Left lung (tissue), 10 donors: ENCODE data around the gene ZBTB40. TPM values are rescaled to one million over a fixed set of nuclear protein-coding genes. Genes with fewer than 3 reads are reported as not detected.

Experiments used
- ATAC-seq: fragments of 200-7000 bp; cut with Tn5 transposase; one replicate; pipeline ENCODE4 v1.9.1; 2020; ENCODE audit warnings: moderate library complexity
- DNase-seq, 4 donors: peaks; one replicate each; pipeline ENCODE4 v3.0.0-alpha.2; 2013 to 2020
- H3K27ac ChIP-seq, 2 donors: fragments of 200-600 bp; sonication (generic) in 1 of 2; one replicate each; pipeline versions ENCODE4 v1.5.0 to v1.8.0; 2020 to 2021
- H3K27me3 ChIP-seq, 2 donors: fragments of 200-600 bp; sonication (generic) in 1 of 2; one replicate each; pipeline versions ENCODE4 v1.5.0 to v1.8.0; 2020 to 2021
- H3K36me3 ChIP-seq, 2 donors: fragments of 200-600 bp; sonication (generic) in 1 of 2; one replicate each; pipeline versions ENCODE4 v1.5.0 to v1.8.0; 2020 to 2021
- H3K4me1 ChIP-seq, 2 donors: fragments of 200-600 bp; one replicate each; pipeline ENCODE4 v1.8.0; 2021
- H3K4me3 ChIP-seq, 2 donors: fragments of 200-600 bp; sonication (generic) in 1 of 2; one replicate each; pipeline versions ENCODE4 v1.5.0 to v1.8.0; 2020 to 2021; ENCODE audit warnings: mild to moderate bottlenecking in 1 of 2
- H3K9me3 ChIP-seq, 2 donors: fragments of 200-600 bp; sonication (generic) in 1 of 2; one replicate each; pipeline versions ENCODE4 v1.5.0 to v1.8.0; 2020 to 2021
- CTCF ChIP-seq, 2 donors: fragments of 200-600 bp; sonication (generic) in 1 of 2; IDR thresholded peaks; one replicate each; pipeline versions ENCODE4 v1.5.0 to v1.8.0; 2021; ENCODE audit warnings: antibody characterized with exemption in 2 of 2
- intact Hi-C, 2 donors: fragments of 100-400 bp; cut with DNase I; formaldehyde crosslinking; loops; one replicate each; pipeline versions ENCODE4 v1.11.2 to v1.14.2; 2022
- polyA plus RNA-seq, 6 donors: library from polyadenylated mRNA; unstranded; fragments of 120-200 nt; gene quantifications; one replicate each; pipeline ENCODE4 v1.2.1, GENCODE V29; 2013; ENCODE audit not compliant: insufficient read length in 6 of 6
- total RNA-seq, 2 donors: library from RNA; stranded (reverse); fragmentation: NEBNext Ultra II Directional; extraction: Animal tissue kit (Norgen Biotek cat#: 25700); gene quantifications; one replicate each; pipeline ENCODE4 v1.2.1, GENCODE V29; 2021
- donor health status: DM: no; HTN: yes; CAD: no.
- donor health status: DM: no; HTN: no; CAD: no.

ZBTB40 gene
- total and polyA plus RNA-seq, 8 donors: 16.0 to 24.8 (median 21.0) TPM

GRCh38 chr1:22471078-22471477 lies 19.4 kb downstream of the ZBTB40 start:
- Histone ChIP-seq H3K4me1 (no peaks in the 10 kb centered on the region), H3K27ac (no peak overlapping the region), H3K9me3 (no peaks in the 10 kb centered on the region), H3K27me3 (no peaks in the 10 kb centered on the region), H3K36me3 (no peaks in the 10 kb centered on the region), H3K4me3 (no peak overlapping the region)
- intact Hi-C loops: no loop called here
- peak; percentile 17 for ATAC-seq
- peak in 1 of 4 donors; percentile 73 for DNase-seq
- TF ChIP-seq CTCF (IDR thresholded peaks at IDR 0.05): no peak

DNA sequence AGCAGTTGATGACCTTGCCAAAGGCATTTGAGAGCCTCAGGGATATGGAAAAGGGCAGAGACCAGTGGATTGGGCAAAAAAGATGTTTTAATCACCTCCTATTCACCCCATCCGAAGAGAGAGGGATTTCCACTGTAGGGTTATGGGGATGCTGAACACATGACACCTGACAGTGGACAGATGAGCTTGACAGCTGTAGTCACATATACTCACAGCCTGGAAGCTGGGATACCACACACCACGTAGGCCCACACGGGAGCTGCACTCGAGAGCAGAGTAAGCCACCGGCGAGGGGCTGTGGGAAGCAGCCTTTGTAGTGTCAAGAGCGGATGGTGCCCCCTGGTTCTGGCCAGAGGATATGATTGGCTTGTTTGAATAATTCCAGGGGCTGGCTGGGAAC lies 20.0 kb downstream of the ZBTB40 start:
- H3K9me3 ChIP-seq: no peaks in the 10 kb centered on the region
- intact Hi-C loops: no loop called here
- H3K36me3 ChIP-seq: no peaks in the 10 kb centered on the region
- no peaks in the 10 kb centered on the region for H3K27me3 ChIP-seq
- H3K4me3 ChIP-seq: no peak overlapping the region
- DNase-seq (no peak), ATAC-seq (no peak)
- no peak for TF ChIP-seq CTCF (IDR thresholded peaks at IDR 0.05)
- no peak overlapping the region for H3K27ac ChIP-seq
- no peaks in the 10 kb centered on the region for H3K4me1 ChIP-seq

DNA sequence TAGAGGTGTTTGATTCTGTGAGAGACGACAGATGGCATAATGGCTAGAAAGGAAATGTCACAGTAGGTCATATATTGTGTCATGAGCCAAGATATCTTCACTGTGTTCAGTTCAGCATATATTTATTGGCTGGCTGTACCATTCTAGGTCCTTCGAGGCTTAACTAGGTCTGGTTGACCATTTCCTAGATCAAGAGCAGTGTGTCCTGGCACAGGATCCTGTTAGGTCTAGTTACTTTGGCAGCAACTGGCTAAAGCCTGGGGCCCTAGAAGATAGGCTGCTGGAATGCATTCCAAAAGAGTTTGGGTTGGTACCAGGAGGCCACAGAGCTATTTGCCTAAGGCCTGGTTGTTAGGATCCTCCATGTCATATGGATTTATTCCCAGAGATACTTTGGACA lies 20.9 kb downstream of the ZBTB40 start:
- H3K9me3 ChIP-seq: no peaks in the 10 kb centered on the region
- DNase-seq (no peak), ATAC-seq (no peak)
- H3K36me3 ChIP-seq: no peaks in the 10 kb centered on the region
- intact Hi-C loops: no loop called here
- H3K27ac ChIP-seq: no peak overlapping the region
- TF ChIP-seq CTCF (IDR thresholded peaks at IDR 0.05): no peak
- no peaks in the 10 kb centered on the region for H3K27me3 ChIP-seq
- H3K4me3 ChIP-seq: no peak overlapping the region
- no peaks in the 10 kb centered on the region for H3K4me1 ChIP-seq

- no peaks in the 10 kb centered on the region for H3K36me3 ChIP-seq
- DNase-seq (no peak), ATAC-seq (no peak)
- H3K9me3 ChIP-seq: no peaks in the 10 kb centered on the region
- no peaks in the 10 kb centered on the region for H3K27me3 ChIP-seq
- no peak for TF ChIP-seq CTCF (IDR thresholded peaks at IDR 0.05)
- no peak overlapping the region for H3K4me3 ChIP-seq
- intact Hi-C loops: no loop called here
- no peaks in the 10 kb centered on the region for H3K4me1 ChIP-seq
- no peak overlapping the region for H3K27ac ChIP-seq
These were observed 22.3 kb downstream of the ZBTB40 start for GRCh38 chr1:22473952-22474351.

DNA sequence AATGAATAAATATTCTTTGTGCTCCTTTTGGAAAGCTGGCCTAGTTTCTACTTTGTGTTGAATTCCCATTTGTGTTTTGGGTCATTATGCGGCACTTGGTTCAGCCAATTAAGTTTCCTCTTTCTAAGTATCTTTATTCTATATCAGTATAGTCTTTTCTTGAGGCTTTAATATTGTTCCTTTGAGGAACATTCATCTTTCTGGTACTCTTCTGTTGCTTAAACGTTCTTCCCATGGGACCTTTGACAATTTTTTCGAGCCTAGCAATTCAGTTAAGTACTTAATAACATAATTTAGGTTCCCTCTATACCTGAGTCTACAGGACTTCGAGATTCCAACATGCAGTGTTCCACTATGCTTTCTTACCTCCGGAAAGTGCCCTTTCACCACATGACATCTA lies 24.9 kb downstream of the ZBTB40 start:
- no peak for TF ChIP-seq CTCF (IDR thresholded peaks at IDR 0.05)
- ATAC-seq (no peak), DNase-seq (no peak)
- intact Hi-C loops: no loop called here
- no peaks in the 10 kb centered on the region for H3K36me3 ChIP-seq
- no peak overlapping the region for H3K27ac ChIP-seq
- H3K27me3 ChIP-seq: no peaks in the 10 kb centered on the region
- no peaks in the 10 kb centered on the region for H3K4me1 ChIP-seq
- no peak overlapping the region for H3K4me3 ChIP-seq
- no peaks in the 10 kb centered on the region for H3K9me3 ChIP-seq
